Measurements from ENCODE around the gene PBRM1. TPM values are rescaled to one million over a fixed set of nuclear protein-coding genes. Genes with fewer than 3 reads are reported as not detected.

PBRM1 gene
- total RNA-seq, 4 donors from 2014 or later = 51.6 to 78.7 (median 74.0) TPM

- no peak for TF ChIP-seq CTCF (IDR thresholded peaks at IDR 0.05)
- TF ChIP-seq POLR2A (IDR thresholded peaks at IDR 0.05) = no peak
- 93 to 96% methylated on average over 3 of the region's 3 CpGs for WGBS, 2 donors
- no peak for DNase-seq (ENCODE audit: low spot score in 2 of 2)
- no peak overlapping the region for H3K4me3 ChIP-seq (ENCODE audit: low read depth, poor library complexity, severe bottlenecking)
- intact Hi-C loops (cut with DNase I; ENCODE audit: low total_unique reads) = no loop called here
Observed at GRCh38 chr3:52663098-52663497, 22.6 kb downstream of the PBRM1 start.

- WGBS, 2 donors = 83 to 88% methylated on average over 3 of the region's 3 CpGs
- intact Hi-C loops (cut with DNase I; ENCODE audit: low total_unique reads) = no loop called here
- H3K4me3 ChIP-seq (ENCODE audit: low read depth, poor library complexity, severe bottlenecking) = no peak overlapping the region
- no peak for DNase-seq (ENCODE audit: low spot score in 2 of 2)
- TF ChIP-seq CTCF (IDR thresholded peaks at IDR 0.05) (no peak), POLR2A (IDR thresholded peaks at IDR 0.05) (no peak)
Observed at GRCh38 chr3:52660046-52660445, 25.7 kb downstream of the PBRM1 start.

- intact Hi-C loops (cut with DNase I; ENCODE audit: low total_unique reads) = no loop called here
- no peak overlapping the region for H3K4me3 ChIP-seq (ENCODE audit: low read depth, poor library complexity, severe bottlenecking)
- 94% methylated on average over 3 of the region's 3 CpGs for WGBS, 2 donors
- TF ChIP-seq POLR2A (IDR thresholded peaks at IDR 0.05) (no peak), CTCF (IDR thresholded peaks at IDR 0.05) (no peak)
- DNase-seq (ENCODE audit: low spot score in 2 of 2) = no peak
Observed at GRCh38 chr3:52655895-52656294, 29.8 kb downstream of the PBRM1 start.

- no peak overlapping the region for H3K4me3 ChIP-seq (ENCODE audit: low read depth, poor library complexity, severe bottlenecking)
- no peak for DNase-seq (ENCODE audit: low spot score in 2 of 2)
- TF ChIP-seq POLR2A (IDR thresholded peaks at IDR 0.05) = no peak
- TF ChIP-seq CTCF (IDR thresholded peaks at IDR 0.05) = no peak
- intact Hi-C loops (cut with DNase I; ENCODE audit: low total_unique reads) = no loop called here
Observed at GRCh38 chr3:52651592-52651991, 34.1 kb downstream of the PBRM1 start.

- 84 to 100% methylated on average over 1 of the region's 1 CpG for WGBS, 2 donors
- TF ChIP-seq POLR2A (IDR thresholded peaks at IDR 0.05) (no peak), CTCF (IDR thresholded peaks at IDR 0.05) (no peak)
- DNase-seq (ENCODE audit: low spot score in 2 of 2) = no peak
- no peak overlapping the region for H3K4me3 ChIP-seq (ENCODE audit: low read depth, poor library complexity, severe bottlenecking)
- intact Hi-C loops (cut with DNase I; ENCODE audit: low total_unique reads) = no loop called here
Observed at GRCh38 chr3:52650439-52650838, 35.3 kb downstream of the PBRM1 start.

- 87 to 88% methylated on average over 5 of the region's 5 CpGs for WGBS, 2 donors
- TF ChIP-seq POLR2A (IDR thresholded peaks at IDR 0.05) = no peak
- no peak for TF ChIP-seq CTCF (IDR thresholded peaks at IDR 0.05)
- peak in 1 of 2 donors; percentile 78 for DNase-seq (ENCODE audit: low spot score in 2 of 2)
- H3K4me3 ChIP-seq (ENCODE audit: low read depth, poor library complexity, severe bottlenecking) = no peak overlapping the region
- intact Hi-C loops (cut with DNase I; ENCODE audit: low total_unique reads) = no loop called here
Observed at GRCh38 chr3:52649461-52650210, 36.1 kb downstream of the PBRM1 start.
